DMS53 (cell line): ENCODE measurements around the gene ABCD4.
"Not testable (repeated sequence)": the region's sequence is repeated elsewhere in the genome, so short reads cannot be mapped to it uniquely, and the experiment has no call there.

Source experiments
- DNase-seq: peaks from one replicate; lab custom pipeline; 2025; lab: John Stamatoyannopoulos, UW

ABCD4 gene

DNA sequence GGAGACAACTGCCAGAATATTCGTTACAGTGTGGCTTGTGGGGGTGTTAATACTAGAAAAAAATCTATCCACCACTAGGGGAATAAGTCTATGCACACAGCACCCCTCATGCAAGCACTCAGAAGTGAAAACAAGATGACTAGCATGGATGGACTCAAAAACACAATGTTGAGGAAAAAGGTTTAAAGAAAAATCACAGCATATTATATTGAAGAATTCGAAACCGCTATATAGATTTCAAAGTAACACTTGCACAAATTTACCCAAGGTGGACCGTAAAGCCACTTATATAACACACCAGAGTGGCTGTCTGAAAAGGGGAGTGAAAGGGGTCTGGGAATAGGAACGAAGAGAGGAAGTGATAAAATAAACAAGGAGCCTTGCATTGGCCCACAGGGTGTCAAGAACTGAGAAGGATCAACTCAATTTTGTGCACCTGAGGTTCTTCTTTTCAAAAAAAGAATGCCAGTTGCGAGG, 544 bp downstream of the ABCD4 start:
- DNase-seq = peak; percentile 42

DNA sequence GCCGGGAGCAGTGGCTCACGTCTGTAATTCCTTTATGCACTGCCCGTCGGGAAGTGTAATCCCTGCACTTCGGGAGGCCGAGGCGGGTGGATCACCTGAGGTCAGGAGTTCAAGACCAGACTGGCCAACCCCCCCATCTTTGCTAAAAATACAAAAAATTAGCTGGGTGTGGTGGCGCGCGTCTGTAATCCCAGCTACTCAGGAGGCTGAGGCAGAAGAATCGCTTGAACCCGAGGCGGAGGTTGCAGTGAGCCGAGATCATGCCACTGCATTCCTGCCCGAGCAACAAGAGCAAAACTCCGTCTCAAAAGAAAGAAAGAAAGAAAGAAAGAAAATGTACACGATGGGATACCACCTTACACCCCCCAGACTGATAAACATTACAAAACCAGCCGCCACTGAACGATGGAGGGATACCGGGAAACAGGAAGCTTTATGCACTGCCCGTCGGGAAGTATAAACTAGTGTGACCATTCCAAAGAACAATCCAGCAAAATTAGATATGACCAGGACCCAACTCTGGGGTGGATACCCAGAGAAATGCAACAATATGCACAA, 1.1 kb downstream of the ABCD4 start:
- no peak for DNase-seq

GRCh38 chr14:74299061-74299545, 3.6 kb downstream of the ABCD4 start:
- no peak for DNase-seq

- DNase-seq = no peak
Observed at GRCh38 chr14:74297986-74298385, 4.7 kb downstream of the ABCD4 start.

- no peak for DNase-seq
Observed at GRCh38 chr14:74296037-74296467, 6.7 kb downstream of the ABCD4 start.

- no peak for DNase-seq
Observed at GRCh38 chr14:74293606-74294005, 9.1 kb downstream of the ABCD4 start.

DNA sequence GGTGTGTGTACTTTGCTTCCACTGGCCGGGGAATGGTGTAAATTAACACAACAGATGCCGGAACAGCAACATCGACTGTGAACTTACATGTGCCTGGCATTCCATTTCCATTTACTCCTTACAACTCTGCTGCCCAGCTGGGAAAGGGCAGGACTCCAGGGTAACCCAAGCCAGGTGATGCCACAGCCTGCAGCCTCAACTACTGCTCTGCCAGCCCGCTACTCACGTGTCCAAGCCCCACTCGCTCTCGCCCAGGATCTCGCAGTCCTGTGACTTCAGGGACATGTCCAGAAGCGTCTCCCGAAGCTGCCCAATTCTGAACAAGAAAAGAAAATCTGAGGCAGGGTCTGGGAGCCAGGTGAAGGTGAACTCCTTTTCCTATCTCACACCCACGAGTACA, 10.7 kb downstream of the ABCD4 start:
- no peak for DNase-seq

- peak; percentile 31 for DNase-seq
Observed at GRCh38 chr14:74290415-74290814, 12.3 kb downstream of the ABCD4 start.

DNA sequence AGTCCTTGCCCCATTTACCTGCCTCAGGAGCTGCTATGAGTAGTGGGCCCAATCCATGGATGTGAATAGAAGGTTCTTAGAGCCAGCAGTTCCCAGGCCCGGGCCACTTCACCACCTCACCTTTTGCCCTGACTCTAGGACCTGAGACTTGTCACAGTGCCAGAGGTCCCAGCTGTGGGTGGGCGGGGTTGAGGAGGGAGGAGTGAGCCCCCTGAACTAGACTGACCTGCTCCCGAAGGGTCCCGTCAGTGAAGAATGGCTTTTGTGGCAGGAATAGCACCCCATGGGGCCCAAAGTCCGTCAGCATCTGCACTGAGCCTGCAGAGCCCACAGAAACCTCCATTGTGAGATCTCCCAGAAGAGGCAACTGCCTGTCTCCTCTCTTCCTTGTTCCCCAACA, 12.9 kb downstream of the ABCD4 start:
- DNase-seq = no peak

DNA sequence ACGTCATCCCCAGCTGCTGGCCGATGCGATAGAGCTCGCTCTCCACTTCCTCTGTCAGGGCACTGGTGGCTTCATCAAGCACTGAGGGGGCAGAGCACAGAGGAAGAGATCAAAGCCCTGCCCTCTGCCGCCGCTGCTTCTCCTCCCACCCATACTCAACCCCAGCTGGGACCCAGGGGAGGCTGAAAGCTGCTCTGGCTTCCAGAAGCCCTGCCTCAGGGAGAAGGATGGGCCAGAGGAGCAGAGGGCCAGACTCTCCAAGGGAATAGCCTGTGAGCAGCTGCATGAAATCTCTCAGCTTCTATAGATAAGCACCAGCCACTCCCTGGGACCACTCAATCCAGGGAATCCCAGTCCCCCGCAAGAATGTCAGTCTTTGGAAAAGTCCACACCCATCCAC, 16.0 kb downstream of the ABCD4 start:
- DNase-seq = no peak

DNA sequence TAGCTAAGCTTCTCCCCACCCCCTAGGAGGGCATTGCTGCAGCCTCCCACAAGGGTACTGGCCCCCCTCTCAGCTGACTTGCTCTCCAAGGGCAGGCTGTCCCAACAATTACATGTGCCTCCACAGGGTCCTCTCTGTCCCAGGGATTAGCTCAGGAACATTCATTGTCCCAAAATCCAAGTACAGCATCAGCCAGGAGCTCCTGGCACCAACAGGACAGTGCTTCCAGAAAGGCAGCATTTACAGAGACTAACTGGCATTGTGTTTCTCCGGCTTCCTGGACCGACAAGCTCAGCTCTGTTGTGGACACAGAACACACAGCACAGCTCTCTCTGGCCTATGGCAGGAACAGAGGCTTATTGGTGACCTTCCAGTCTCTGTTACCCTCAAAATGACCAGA, 21.7 kb downstream of the ABCD4 start:
- no peak for DNase-seq

- no peak for DNase-seq
Observed at GRCh38 chr14:74278080-74278479, 24.7 kb downstream of the ABCD4 start.

DNA sequence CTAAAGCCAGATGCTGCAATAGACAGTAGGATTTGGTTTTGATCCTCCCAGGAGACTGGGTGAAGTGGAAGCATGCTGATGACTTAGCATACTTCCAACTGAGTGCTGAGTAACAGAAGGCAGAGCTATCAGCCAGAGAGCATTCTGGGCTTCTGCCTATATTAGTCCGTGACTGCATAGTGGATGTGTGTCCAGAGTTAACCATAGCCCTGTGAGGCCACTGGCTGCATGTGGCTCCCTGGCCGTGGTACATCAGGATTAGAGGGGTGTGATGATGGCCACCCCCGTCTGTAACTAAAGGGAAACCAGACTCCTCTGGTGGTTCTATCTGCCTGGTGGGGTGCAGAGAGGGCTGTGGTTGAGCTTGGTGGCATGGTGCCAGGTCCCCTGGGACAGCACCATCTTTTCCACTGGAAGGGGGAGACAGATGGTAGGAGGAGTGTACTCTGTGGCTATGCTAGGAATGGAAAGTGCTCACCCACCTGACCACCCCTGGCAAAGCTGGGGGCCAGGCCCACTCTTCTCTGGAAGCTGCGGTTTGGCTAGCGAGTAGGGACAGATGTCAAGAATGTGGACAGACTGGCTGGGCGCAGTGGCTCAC, 27.4 kb downstream of the ABCD4 start:
- peak; percentile 21 for DNase-seq

GRCh38 chr14:74271365-74271764, 31.4 kb downstream of the ABCD4 start:
- DNase-seq = no peak

- DNase-seq = not testable (repeated sequence)
Observed at GRCh38 chr14:74270382-74271177, 32.2 kb downstream of the ABCD4 start.

DNA sequence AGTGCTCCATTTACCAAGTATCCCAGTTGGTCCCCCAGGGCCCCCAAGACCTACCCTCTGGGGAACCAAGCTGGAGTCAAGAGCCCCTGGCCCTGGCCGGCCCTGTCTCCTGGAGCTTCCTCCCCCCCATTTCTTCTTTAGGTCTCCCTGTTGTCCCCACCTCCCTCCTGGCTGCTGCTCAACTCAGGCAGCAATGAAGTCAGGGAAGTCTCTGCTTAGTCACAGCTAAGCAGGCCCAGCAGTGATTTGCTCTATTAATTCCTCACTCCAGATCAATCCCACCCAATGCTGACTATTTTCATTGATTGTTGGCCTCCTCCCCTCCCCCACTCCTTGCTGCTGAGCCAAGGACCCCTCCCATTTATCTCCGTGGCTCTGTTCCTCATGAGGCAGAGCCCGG, 35.1 kb downstream of the ABCD4 start:
- DNase-seq = no peak

DNA sequence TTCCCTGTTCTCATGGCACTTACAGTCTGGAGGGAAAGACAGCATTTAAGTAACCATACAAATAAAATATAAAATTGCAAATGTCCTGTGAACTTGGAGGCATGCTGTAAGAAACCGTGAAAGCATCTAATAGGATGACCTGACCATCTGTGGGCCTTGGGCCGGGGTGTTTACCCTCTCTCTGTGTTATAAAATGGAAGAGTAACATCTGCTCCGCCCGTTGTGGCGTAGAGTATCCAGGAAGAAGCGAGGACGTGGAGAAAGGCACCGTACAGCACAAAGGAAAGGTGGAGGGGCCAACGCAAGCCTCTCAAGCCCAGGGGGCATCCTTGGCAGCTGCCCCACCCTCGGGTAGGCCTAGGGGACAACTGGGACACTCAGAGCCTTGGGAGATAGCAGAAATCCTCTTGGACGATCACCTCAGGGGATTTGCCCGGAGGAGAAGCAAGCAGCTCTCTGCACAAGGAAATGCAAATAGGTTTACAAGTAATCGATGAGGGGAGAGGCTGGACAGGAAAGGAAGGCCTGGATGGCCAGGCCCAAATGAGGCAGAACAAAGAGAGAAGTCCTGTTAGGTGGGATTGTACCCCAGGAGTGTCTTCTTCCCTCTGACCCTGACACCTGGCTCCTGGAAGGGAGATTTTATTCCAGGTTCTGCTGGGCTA, 37.3 kb downstream of the ABCD4 start:
- DNase-seq = no peak

- no peak for DNase-seq
Observed at GRCh38 chr14:74263921-74264320, 38.8 kb downstream of the ABCD4 start.

DNA sequence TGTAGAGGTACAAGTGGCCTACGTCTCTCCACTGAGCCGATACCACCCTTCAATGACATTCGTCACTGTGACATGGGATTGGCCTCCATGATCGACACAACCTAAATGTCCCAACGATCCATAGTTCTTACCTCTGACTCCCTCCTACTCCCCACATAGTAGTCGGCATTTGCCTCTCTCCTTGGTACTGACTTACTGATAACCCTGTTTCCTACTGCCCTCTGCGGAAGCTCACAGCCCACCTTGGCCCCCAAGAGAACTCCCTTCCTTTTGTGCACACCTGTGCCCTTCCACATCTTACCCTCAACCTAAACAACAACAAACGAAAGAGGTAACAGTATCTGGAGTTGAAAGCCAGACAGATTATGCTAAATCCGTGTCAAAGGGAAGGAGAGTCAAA, 39.6 kb downstream of the ABCD4 start:
- DNase-seq = no peak

DNA sequence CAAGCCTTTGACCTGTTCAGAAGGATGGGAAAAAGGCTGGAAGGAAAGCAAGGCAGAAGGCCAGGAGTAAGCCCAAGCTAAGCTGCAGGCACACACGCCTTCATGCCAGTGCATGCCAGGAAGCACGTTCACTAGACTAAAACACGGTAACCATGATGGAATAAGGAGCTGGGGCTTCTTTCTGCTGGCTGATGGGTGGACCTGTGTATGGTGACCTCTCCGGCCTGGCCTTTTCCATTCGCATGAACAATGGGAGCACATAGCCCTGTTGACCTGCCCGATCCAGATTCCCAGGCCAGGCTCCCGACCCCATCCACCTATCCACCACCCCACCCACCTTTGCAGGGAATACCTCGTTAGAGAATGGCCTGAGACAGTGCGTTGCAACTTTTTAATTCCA, 40.7 kb downstream of the ABCD4 start:
- no peak for DNase-seq

GRCh38 chr14:74261288-74261687, 41.4 kb downstream of the ABCD4 start:
- no peak for DNase-seq

GRCh38 chr14:74260525-74261233, 42.1 kb downstream of the ABCD4 start:
- DNase-seq = no peak
